ENCODE data around the gene GPC6.

DNA sequence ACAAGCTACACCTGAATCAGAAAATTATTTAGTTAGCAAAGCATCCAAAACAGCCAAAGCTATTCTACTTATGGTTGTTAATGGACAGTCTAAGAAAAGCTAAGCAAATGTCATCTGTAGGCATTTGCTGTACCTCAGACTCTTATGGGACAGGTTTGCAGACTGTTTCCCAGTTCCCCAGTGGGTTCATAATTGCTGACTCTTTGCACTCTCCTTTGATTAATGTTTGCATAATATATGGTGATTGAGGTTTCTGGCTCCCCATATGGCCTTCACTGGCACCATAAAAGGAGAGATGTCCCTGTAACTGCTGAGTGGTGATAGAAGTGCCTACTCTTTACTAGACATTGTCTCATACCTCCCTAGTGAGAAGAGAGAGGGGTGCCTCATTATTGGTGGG lies 142.1 kb downstream of the GPC6 start:
- TF ChIP-seq, protein P1, sequence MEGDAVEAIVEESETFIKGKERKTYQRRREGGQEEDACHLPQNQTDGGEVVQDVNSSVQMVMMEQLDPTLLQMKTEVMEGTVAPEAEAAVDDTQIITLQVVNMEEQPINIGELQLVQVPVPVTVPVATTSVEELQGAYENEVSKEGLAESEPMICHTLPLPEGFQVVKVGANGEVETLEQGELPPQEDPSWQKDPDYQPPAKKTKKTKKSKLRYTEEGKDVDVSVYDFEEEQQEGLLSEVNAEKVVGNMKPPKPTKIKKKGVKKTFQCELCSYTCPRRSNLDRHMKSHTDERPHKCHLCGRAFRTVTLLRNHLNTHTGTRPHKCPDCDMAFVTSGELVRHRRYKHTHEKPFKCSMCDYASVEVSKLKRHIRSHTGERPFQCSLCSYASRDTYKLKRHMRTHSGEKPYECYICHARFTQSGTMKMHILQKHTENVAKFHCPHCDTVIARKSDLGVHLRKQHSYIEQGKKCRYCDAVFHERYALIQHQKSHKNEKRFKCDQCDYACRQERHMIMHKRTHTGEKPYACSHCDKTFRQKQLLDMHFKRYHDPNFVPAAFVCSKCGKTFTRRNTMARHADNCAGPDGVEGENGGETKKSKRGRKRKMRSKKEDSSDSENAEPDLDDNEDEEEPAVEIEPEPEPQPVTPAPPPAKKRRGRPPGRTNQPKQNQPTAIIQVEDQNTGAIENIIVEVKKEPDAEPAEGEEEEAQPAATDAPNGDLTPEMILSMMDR (IDR thresholded peaks at IDR 0.05; ENCODE audit: insufficient read depth, low read length): no peak
- TF ChIP-seq, protein P2, sequence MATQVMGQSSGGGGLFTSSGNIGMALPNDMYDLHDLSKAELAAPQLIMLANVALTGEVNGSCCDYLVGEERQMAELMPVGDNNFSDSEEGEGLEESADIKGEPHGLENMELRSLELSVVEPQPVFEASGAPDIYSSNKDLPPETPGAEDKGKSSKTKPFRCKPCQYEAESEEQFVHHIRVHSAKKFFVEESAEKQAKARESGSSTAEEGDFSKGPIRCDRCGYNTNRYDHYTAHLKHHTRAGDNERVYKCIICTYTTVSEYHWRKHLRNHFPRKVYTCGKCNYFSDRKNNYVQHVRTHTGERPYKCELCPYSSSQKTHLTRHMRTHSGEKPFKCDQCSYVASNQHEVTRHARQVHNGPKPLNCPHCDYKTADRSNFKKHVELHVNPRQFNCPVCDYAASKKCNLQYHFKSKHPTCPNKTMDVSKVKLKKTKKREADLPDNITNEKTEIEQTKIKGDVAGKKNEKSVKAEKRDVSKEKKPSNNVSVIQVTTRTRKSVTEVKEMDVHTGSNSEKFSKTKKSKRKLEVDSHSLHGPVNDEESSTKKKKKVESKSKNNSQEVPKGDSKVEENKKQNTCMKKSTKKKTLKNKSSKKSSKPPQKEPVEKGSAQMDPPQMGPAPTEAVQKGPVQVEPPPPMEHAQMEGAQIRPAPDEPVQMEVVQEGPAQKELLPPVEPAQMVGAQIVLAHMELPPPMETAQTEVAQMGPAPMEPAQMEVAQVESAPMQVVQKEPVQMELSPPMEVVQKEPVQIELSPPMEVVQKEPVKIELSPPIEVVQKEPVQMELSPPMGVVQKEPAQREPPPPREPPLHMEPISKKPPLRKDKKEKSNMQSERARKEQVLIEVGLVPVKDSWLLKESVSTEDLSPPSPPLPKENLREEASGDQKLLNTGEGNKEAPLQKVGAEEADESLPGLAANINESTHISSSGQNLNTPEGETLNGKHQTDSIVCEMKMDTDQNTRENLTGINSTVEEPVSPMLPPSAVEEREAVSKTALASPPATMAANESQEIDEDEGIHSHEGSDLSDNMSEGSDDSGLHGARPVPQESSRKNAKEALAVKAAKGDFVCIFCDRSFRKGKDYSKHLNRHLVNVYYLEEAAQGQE (IDR thresholded peaks at IDR 0.05; ENCODE audit: insufficient replicate concordance, low read depth): no peak

Measured in HL-60 (cell line).